Fibroblast of the conjunctiva (primary cell): Measurements from ENCODE around the gene MRPS16.
"Not testable (repeated sequence)": the region's sequence is repeated elsewhere in the genome, so short reads cannot be mapped to it uniquely, and the experiment has no call there.

Experiments
- DNase-seq: peaks from one replicate; pipeline ENCODE4 v3.0.0-alpha.2; 2010; ENCODE audit warnings: low read depth

MRPS16 gene

GRCh38 chr10:73252445-73253224 is at the start of gene MRPS16:
MRPS16 (minus strand) TSS chr10:73252644; CDS start chr10:73252482, 162 bp downstream.
- peak; percentile 96 for DNase-seq

- DNase-seq: no peak
Observed at GRCh38 chr10:73296946-73297345, 44.5 kb upstream of the MRPS16 start.

- no peak for DNase-seq
Observed at GRCh38 chr10:73293461-73293860, 41.0 kb upstream of the MRPS16 start.

GRCh38 chr10:73289958-73290357 is 37.5 kb upstream of the MRPS16 start:
- no peak for DNase-seq

GRCh38 chr10:73287441-73287840 is 35.0 kb upstream of the MRPS16 start:
- no peak for DNase-seq

- no peak for DNase-seq
Observed at GRCh38 chr10:73281097-73281496, 28.7 kb upstream of the MRPS16 start.

GRCh38 chr10:73264423-73264822 is 12.0 kb upstream of the MRPS16 start:
- DNase-seq: no peak

- DNase-seq: peak; percentile 22
Observed at GRCh38 chr10:73263693-73264347, 11.4 kb upstream of the MRPS16 start.

GRCh38 chr10:73262880-73263555 is 10.6 kb upstream of the MRPS16 start:
- DNase-seq: no peak

GRCh38 chr10:73262105-73262730 is 9.8 kb upstream of the MRPS16 start:
- peak; percentile 90 for DNase-seq

- no peak for DNase-seq
Observed at GRCh38 chr10:73261362-73261995, 9.0 kb upstream of the MRPS16 start.

- DNase-seq: not testable (repeated sequence)
Observed at GRCh38 chr10:73258612-73259011, 6.2 kb upstream of the MRPS16 start.

GRCh38 chr10:73253225-73253555 is 746 bp upstream of the MRPS16 start:
- no peak for DNase-seq

- no peak for DNase-seq
Observed at GRCh38 chr10:73251683-73252444, 580 bp downstream of the MRPS16 start.

- no peak for DNase-seq
Observed at GRCh38 chr10:73248259-73248724, 4.2 kb downstream of the MRPS16 start.

GRCh38 chr10:73247509-73248258 is 4.8 kb downstream of the MRPS16 start:
- no peak for DNase-seq

GRCh38 chr10:73246646-73247508 is 5.6 kb downstream of the MRPS16 start, which contains the start of gene DNAJC9:
DNAJC9 (minus strand) TSS chr10:73247255; CDS start chr10:73247189, 66 bp downstream.
- peak; percentile 85 for DNase-seq

GRCh38 chr10:73246322-73246645 is 6.2 kb downstream of the MRPS16 start:
- no peak for DNase-seq

GRCh38 chr10:73244866-73245477 is 7.5 kb downstream of the MRPS16 start:
- DNase-seq: no peak
